Spleen (tissue), 11 donors: ENCODE data around the gene KSR1. TPM values are rescaled to one million over a fixed set of nuclear protein-coding genes. Genes with fewer than 3 reads are reported as not detected.
"Not testable (repeated sequence)": the region's sequence is repeated elsewhere in the genome, so short reads cannot be mapped to it uniquely, and the experiment has no call there.

Experiments
- DNase-seq: peaks from one replicate; pipeline ENCODE4 v3.0.0-alpha.2; 2020
- H3K27ac ChIP-seq, 8 donors: fragments of 200-600 bp; sonication (generic) in 7 of 8; 1 replicate in 4 of 8; 2 replicates in 4 of 8; pipeline versions ENCODE4 v1.5.0 to v1.8.0; 2016 to 2021; ENCODE audit warnings: inconsistent platforms in 4 of 8, mild to moderate bottlenecking in 4 of 8, moderate library complexity in 1 of 8
- H3K27me3 ChIP-seq, 7 donors: fragments of 200-600 bp; sonication (generic) in 6 of 7; replicated peaks in 1 of 7; 1 replicate in 4 of 7; 2 replicates in 3 of 7; pipeline versions ENCODE4 v1.5.0 to v1.8.0; 2016 to 2021; ENCODE audit warnings: inconsistent platforms in 3 of 7, mild to moderate bottlenecking in 1 of 7
- H3K36me3 ChIP-seq, 6 donors: fragments of 200-600 bp; sonication (generic) in 5 of 6; 1 replicate in 4 of 6; 2 replicates in 2 of 6; pipeline versions ENCODE4 v1.5.0 to v1.8.0; 2016 to 2021; ENCODE audit warnings: inconsistent platforms in 2 of 6
- H3K4me1 ChIP-seq, 6 donors: fragments of 200-600 bp; sonication (generic) in 5 of 6; 1 replicate in 3 of 6; 2 replicates in 3 of 6; pipeline versions ENCODE4 v1.5.0 to v1.8.0; 2016 to 2021; ENCODE audit warnings: inconsistent platforms in 3 of 6
- H3K4me3 ChIP-seq, 8 donors: fragments of 200-600 bp; sonication (generic) in 7 of 8; 1 replicate in 4 of 8; 2 replicates in 4 of 8; pipeline versions ENCODE4 v1.5.0 to v1.8.0; 2016 to 2021; ENCODE audit warnings: inconsistent platforms in 4 of 8, mild to moderate bottlenecking in 4 of 8, moderate library complexity in 2 of 8
- H3K9me3 ChIP-seq, 8 donors: fragments of 200-600 bp; sonication (generic) in 7 of 8; 1 replicate in 4 of 8; 2 replicates in 4 of 8; pipeline versions ENCODE4 v1.5.0 to v1.8.0; 2016 to 2021; ENCODE audit warnings: inconsistent platforms in 4 of 8
- POLR2A ChIP-seq, 3 donors: fragments of 450-650 bp; IDR thresholded peaks; one replicate each; pipeline ENCODE4 v1.5.1; 2017; ENCODE audit warnings: antibody characterized with exemption in 3 of 3, mild to moderate bottlenecking in 1 of 3
- POLR2AphosphoS5 ChIP-seq, 3 donors: sonication (generic); formaldehyde crosslinking; IDR thresholded peaks; one replicate each; pipeline ENCODE4 v1.5.1; 2017; ENCODE audit warnings: antibody characterized with exemption in 3 of 3
- WGBS, 5 donors: extraction: QIAGEN DNeasy Blood & Tissue Kit in 3 of 5; methylation state at CpG; one replicate each; pipeline versions ENCODE4 v1.1.5 to v1.1.7; 2013 to 2018; 5-methylcytosine and 5-hydroxymethylcytosine counted together
- intact Hi-C: fragments of 100-400 bp; cut with DNase I; formaldehyde crosslinking; loops from one replicate; pipeline ENCODE4 v1.15.0; 2023; ENCODE audit warnings: low total_unique reads
- polyA plus RNA-seq, 3 donors: library from polyadenylated mRNA; stranded (reverse); fragments of 200-250 nt; gene quantifications; one replicate each; pipeline ENCODE4 v1.2.1, GENCODE V29; 2013
- total RNA-seq, 7 donors: library from RNA; depleted of rRNA in 3 of 7; stranded (reverse); fragments of >200 nt in 3 of 7; fragmentation: NEBNext Ultra II Directional in 4 of 7; extraction: Animal tissue kit (Norgen Biotek cat#: 25700) in 4 of 7; gene quantifications; one replicate each; pipeline versions ENCODE4 v1.1.0 to v1.2.1, GENCODE V29; 2016 to 2021
- TF ChIP-seq, protein P1 (sequence below), 11 experiments: fragments of 200-600 bp in 7 of 11; fragments of 450-650 bp in 4 of 11; sonication (generic) in 4 of 11; IDR thresholded peaks in 8 of 11; conservative IDR thresholded peaks in 3 of 11; 1 replicate in 7 of 11; 2 replicates in 4 of 11; pipeline versions ENCODE4 v1.4.0 to v1.8.0; 2016 to 2021; ENCODE audit warnings: antibody characterized with exemption in 11 of 11, inconsistent platforms in 4 of 11, mild to moderate bottlenecking in 1 of 11
- donor health status: healthy with polysubstance abuse.
- donor health status: DM: no; HTN: no; CAD: no; lungs with moderate emphysema.
- donor health status: DM: no; HTN: no; CAD: no.
- donor health status: Bipolar disorder and iron deficiency.
- donor health status: healthy.
- donor health status: DM: no; HTN: no; CAD: no.
- donor health status: DM: yes; HTN: yes; CAD: no.

Gene KSR1
- total and polyA plus RNA-seq, 10 donors, result 6.4 to 100 (median 46.0) TPM

DNA sequence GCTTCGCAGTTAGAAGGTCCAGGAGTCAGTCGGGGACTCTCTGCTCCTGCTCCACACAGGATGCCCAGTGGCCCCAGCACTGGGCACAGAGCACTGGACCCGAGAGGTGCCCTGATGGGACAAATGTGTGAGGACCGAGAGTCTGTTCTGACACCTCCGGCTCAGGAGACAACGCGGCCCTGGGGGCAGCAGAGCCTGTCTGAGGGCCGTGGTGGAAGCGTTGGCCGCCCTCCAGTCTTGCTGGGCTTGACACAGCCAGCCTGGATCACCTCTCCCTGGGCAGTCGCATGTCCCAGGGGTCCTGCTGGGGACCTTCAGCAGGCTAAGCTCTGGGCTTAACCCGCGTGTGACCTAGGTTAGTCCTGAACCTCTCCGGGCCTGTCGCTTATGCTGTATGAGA lies 197.9 kb downstream of the KSR1 start:
- intact Hi-C loops, result loop anchor here (2.0 kb wide), 1 partner anchor 103 kb away; no protein-coding TSS in a partner anchor
- 88 to 95% (median 95%) methylated on average over 7 to 15 of the region's 15 CpGs for WGBS, 5 donors
- no peak overlapping the region for H3K27ac ChIP-seq
- H3K9me3 ChIP-seq, result no peaks in the 10 kb centered on the region
- H3K27me3 ChIP-seq, result peaks cover 0 to 5% (median 0%) of the 10 kb centered on the region in 7 donors
- no peak for DNase-seq
- TF ChIP-seq, protein P1, sequence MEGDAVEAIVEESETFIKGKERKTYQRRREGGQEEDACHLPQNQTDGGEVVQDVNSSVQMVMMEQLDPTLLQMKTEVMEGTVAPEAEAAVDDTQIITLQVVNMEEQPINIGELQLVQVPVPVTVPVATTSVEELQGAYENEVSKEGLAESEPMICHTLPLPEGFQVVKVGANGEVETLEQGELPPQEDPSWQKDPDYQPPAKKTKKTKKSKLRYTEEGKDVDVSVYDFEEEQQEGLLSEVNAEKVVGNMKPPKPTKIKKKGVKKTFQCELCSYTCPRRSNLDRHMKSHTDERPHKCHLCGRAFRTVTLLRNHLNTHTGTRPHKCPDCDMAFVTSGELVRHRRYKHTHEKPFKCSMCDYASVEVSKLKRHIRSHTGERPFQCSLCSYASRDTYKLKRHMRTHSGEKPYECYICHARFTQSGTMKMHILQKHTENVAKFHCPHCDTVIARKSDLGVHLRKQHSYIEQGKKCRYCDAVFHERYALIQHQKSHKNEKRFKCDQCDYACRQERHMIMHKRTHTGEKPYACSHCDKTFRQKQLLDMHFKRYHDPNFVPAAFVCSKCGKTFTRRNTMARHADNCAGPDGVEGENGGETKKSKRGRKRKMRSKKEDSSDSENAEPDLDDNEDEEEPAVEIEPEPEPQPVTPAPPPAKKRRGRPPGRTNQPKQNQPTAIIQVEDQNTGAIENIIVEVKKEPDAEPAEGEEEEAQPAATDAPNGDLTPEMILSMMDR (IDR thresholded peaks at IDR 0.05 in 8 of 11, conservative IDR thresholded peaks at IDR 0.05 in 3 of 11), result no peak
- TF ChIP-seq POLR2AphosphoS5 (IDR thresholded peaks at IDR 0.05), result no peak
- no peak for TF ChIP-seq POLR2A (IDR thresholded peaks at IDR 0.05)
- H3K36me3 ChIP-seq, result peaks cover 0 to 3% (median 0%) of the 10 kb centered on the region in 6 donors
- no peak overlapping the region for H3K4me3 ChIP-seq
- H3K4me1 ChIP-seq, result peaks cover 0 to 8% (median 4%) of the 10 kb centered on the region in 6 donors

DNA sequence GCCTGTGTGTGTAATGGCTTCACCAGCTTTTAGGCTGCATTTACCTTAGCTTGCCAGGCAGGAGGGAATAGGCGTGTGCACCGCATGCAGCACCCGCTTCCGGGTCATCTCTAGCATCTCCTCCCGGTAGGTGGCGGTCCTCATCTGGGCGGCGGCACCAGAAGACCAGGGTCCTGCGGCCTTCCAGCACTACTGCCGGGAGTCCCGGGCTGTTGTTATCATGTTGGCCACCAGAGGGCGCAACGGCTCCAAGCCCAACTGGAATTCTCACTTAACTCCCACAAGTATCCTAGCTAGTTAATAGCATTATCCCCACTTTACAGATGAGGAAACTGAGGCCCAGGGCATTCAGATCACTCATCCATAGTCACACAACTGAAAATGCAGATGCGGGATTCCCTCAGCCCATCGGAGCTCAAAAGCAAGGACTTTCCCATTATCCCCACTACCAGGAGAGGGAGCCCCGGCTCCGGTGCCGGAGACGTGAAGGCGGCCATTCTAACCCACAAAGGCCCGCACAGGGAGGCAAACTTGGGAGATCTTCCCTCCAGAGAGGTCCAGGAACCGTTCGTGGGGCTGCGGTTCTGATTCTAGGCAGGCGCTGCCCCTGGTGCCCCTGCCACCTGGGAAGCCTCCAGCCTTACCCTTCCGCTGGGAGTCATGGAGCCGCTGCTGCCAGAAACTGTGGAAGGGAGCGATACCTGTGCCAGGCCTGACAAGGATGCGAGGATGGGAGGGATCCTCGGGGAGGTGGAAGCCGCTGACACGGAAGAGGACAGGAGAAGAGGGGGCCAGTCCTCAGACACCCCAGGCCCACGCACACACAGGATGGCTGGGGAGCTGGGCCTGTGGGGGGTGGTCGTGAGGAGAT lies 198.6 kb downstream of the KSR1 start:
- no peak for TF ChIP-seq POLR2AphosphoS5 (IDR thresholded peaks at IDR 0.05)
- TF ChIP-seq, protein P1 (IDR thresholded peaks at IDR 0.05 in 8 of 11, conservative IDR thresholded peaks at IDR 0.05 in 3 of 11), result peak; percentile 75 to 95 (median 90)
- H3K27ac ChIP-seq, result no peak overlapping the region
- no peaks in the 10 kb centered on the region for H3K9me3 ChIP-seq
- H3K27me3 ChIP-seq, result peaks cover 0 to 5% (median 0%) of the 10 kb centered on the region in 7 donors
- peaks cover 0 to 8% (median 4%) of the 10 kb centered on the region in 6 donors for H3K4me1 ChIP-seq
- H3K4me3 ChIP-seq, result no peak overlapping the region
- 40 to 50% (median 45%) methylated on average over 27 to 34 of the region's 34 CpGs for WGBS, 5 donors
- intact Hi-C loops, result loop anchor here (2.0 kb wide), 1 partner anchor 102 kb away; no protein-coding TSS in a partner anchor
- DNase-seq, result peak; percentile 91
- no peaks in the 10 kb centered on the region for H3K36me3 ChIP-seq

DNA sequence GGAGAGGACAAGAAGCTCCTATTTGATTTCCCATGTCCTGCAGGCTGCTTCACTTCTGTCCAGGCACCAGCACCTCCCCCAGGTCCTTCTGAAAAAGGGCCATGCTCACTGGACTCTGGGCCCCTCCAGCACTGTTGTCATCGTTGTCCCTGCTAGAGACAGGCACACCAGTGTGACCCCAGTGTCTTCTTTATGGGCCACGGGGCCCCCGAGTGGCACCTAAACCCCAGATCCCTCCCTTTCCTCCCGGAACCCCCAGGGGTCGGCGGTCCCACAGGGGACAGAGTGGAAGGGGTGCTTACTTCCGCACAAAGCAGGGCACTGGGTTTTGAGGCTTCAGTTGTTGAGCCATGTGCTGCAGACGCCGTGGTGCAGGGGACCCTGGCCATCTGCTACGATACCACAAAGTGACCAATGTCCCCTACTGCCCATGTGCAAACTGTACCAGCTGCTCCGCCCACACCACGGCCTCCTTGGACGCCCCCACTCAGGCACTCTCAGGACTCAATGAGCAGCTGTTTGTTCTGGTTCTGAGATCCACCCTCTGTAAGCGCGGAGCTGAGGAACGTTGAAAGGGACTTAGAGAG lies 199.4 kb downstream of the KSR1 start:
- H3K36me3 ChIP-seq, H3K27ac ChIP-seq, H3K9me3 ChIP-seq, H3K4me1 ChIP-seq, H3K27me3 ChIP-seq, H3K4me3 ChIP-seq: not testable (repeated sequence)
- WGBS, 5 donors, result 84 to 89% (median 89%) methylated on average over 12 to 16 of the region's 16 CpGs
- DNase-seq, result peak; percentile 65
- intact Hi-C loops, result loop anchor here (2.0 kb wide), 1 partner anchor 101 kb away; no protein-coding TSS in a partner anchor

DNA sequence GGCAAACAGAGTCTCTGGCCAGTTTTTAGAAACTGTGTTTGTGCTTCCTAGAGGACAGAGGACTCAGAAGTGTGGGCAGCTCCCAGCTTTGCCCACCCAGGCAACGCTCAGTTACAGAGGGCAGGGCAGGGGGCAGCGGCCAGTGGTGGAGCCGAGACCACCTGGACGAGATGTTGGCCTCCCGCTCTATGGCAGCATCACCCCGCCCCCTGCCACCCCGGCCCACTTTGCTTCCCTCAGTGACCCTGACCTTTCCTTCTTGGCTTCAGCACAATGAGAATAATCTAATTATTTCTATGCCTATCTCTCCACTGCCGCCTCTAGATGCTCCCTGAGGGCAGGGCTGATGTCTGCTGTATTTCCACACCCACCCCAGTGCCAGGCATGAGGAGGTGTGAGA lies 200.4 kb downstream of the KSR1 start:
- H3K27ac ChIP-seq, H3K4me1 ChIP-seq, H3K36me3 ChIP-seq, H3K4me3 ChIP-seq, intact Hi-C loops, H3K27me3 ChIP-seq, H3K9me3 ChIP-seq: not testable (repeated sequence)
- peak; percentile 27 for DNase-seq
- 78 to 95% (median 82%) methylated on average over 8 of the region's 8 CpGs for WGBS, 5 donors

DNA sequence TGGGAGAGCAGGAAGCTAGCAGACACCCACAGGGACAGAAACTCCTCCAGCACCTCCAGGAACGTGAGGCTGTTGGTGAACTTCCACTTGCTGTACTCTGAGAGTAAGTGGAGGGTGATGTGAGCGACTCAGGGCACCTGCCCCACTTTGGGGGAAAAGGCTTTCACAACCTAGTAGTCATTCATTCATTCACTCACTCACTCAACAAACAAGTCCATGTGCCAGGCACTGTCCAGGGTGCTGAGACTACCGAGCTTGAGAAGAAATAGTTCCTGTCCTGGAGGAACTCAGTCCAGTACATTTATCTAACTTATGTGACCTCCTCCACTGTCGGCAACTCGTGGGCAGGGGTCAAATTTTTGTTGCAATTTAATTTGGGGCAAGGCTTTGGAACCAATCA lies 201.4 kb downstream of the KSR1 start:
- Histone ChIP-seq H3K4me1 (peaks cover 0 to 8% (median 4%) of the 10 kb centered on the region in 6 donors), H3K9me3 (no peaks in the 10 kb centered on the region), H3K36me3 (no peaks in the 10 kb centered on the region), H3K4me3 (no peak overlapping the region), H3K27ac (no peak overlapping the region), H3K27me3 (peaks cover 0 to 5% (median 0%) of the 10 kb centered on the region in 7 donors)
- TF ChIP-seq POLR2A (IDR thresholded peaks at IDR 0.05) (no peak), POLR2AphosphoS5 (IDR thresholded peaks at IDR 0.05) (no peak)
- TF ChIP-seq, protein P1 (IDR thresholded peaks at IDR 0.05 in 8 of 11, conservative IDR thresholded peaks at IDR 0.05 in 3 of 11), result no peak
- WGBS, 5 donors, result 43 to 62% (median 57%) methylated on average over 4 to 5 of the region's 5 CpGs
- intact Hi-C loops, result no loop called here
- DNase-seq, result peak; percentile 41
